Psoas muscle (tissue), 7 donors: ENCODE results near the gene PDE8B. TPM values are rescaled to one million over a fixed set of nuclear protein-coding genes. Genes with fewer than 3 reads are reported as not detected.

ENCODE experiments used
- polyA plus RNA-seq, 3 donors: library from polyadenylated mRNA; stranded (reverse); fragments of 200-250 nt; gene quantifications; one replicate each; pipeline ENCODE4 v1.2.3, GENCODE V29; 2013
- total RNA-seq, 4 donors: library from RNA; stranded (reverse); fragmentation: NEBNext Ultra II Directional in 2 of 4; extraction: Animal tissue kit (Norgen Biotek cat#: 25700) in 2 of 4; gene quantifications; one replicate each; pipeline versions ENCODE4 v1.2.1 to v1.2.4, GENCODE V29; 2021 to 2023
- donor health status: healthy with polysubstance abuse.
- donor health status: DM: no; HTN: no; CAD: no; lungs with moderate emphysema.
- donor health status: Bipolar disorder and iron deficiency.
- donor health status: healthy.
- donor health status: DM: no; HTN: no; CAD: no.
- donor health status: DM: no; HTN: no; CAD: no.
- donor health status: DM: yes; HTN: yes; CAD: no.

The PDE8B gene
- total and polyA plus RNA-seq, 7 donors = 0.12 to 2.9 (median 0.46) TPM

Other genes starting within 250 kb of the PDE8B start
- gene AGGF1, start 180.3 kb upstream of the PDE8B start, total RNA-seq = 10 to 100 TPM; 13.4 to 17.8 (median 15.8) TPM
- gene AGGF1, start 180.3 kb upstream of the PDE8B start, polyA plus RNA-seq = 10 to 100 TPM in 2 of 3 donors, 1 to 10 TPM in 1; 8.0 to 20.3 (median 10.3) TPM
- gene ZBED3, start 123.4 kb upstream of the PDE8B start, total RNA-seq = 1 to 10 TPM; 1.4 to 3.8 (median 2.8) TPM
- gene ZBED3, start 123.4 kb upstream of the PDE8B start, polyA plus RNA-seq = 1 to 10 TPM; 1.3 to 1.4 (median 1.4) TPM